OCI-LY7 (cell line): ENCODE results near the gene POLRMT.
"Not testable (repeated sequence)": the region's sequence is repeated elsewhere in the genome, so short reads cannot be mapped to it uniquely, and the experiment has no call there.

Experiments
- EZH2phosphoT487 ChIP-seq: fragments of 200-600 bp; sonication (generic); IDR thresholded peaks from 2 replicates; pipeline ENCODE4 v1.6.1; 2018; ENCODE audit warnings: low read depth, borderline replicate concordance, mild to moderate bottlenecking, mixed run types, antibody characterized with exemption, low read length, moderate library complexity, mixed read lengths
- TF ChIP-seq, protein P1 (sequence below): fragments of 200-600 bp; sonication (generic); conservative IDR thresholded peaks from 2 replicates; pipeline ENCODE4 v1.5.1; 2014; ENCODE audit warnings: mild to moderate bottlenecking, antibody characterized with exemption, low read length, moderate library complexity, mixed read lengths

DNA sequence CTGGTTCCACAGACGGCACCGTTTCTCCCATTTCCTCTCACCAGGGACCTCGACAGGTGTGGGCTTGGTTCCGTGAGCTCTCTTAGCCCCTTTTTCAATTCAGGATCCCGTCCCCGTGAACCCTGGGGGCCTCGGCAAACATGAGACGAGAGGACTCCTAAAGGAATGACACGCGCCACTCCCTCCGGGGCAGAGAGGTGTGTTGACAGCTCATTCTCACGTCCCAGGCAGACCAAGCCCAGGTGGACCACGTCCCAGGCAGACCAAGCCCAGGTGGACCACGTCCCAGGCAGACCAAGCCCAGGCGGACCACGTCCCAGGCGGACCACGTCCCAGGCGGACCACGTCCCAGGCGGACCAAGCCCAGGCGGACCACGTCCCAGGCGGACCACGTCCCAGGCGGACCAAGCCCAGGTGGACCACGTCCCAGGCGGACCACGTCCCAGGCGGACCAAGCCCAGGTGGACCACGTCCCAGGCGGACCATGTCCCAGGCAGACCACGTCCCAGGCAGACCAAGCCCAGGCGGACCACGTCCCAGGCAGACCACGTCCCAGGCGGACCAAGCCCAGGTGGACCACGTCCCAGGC, 33.7 kb upstream of the POLRMT start:
- TF ChIP-seq, protein P1, sequence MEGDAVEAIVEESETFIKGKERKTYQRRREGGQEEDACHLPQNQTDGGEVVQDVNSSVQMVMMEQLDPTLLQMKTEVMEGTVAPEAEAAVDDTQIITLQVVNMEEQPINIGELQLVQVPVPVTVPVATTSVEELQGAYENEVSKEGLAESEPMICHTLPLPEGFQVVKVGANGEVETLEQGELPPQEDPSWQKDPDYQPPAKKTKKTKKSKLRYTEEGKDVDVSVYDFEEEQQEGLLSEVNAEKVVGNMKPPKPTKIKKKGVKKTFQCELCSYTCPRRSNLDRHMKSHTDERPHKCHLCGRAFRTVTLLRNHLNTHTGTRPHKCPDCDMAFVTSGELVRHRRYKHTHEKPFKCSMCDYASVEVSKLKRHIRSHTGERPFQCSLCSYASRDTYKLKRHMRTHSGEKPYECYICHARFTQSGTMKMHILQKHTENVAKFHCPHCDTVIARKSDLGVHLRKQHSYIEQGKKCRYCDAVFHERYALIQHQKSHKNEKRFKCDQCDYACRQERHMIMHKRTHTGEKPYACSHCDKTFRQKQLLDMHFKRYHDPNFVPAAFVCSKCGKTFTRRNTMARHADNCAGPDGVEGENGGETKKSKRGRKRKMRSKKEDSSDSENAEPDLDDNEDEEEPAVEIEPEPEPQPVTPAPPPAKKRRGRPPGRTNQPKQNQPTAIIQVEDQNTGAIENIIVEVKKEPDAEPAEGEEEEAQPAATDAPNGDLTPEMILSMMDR = not testable (repeated sequence)
- not testable (repeated sequence) for TF ChIP-seq EZH2phosphoT487
